GM12892 (cell line): Measurements from ENCODE around the gene ATG4A.

Experiments used
- POLR2A ChIP-seq: IDR thresholded peaks from 2 replicates; pipeline ENCODE4 v1.6.1; 2011; ENCODE audit warnings: low read depth, low read length, control low read depth
- TAF1 ChIP-seq: IDR thresholded peaks from 2 replicates; pipeline ENCODE4 v1.6.1; 2011; ENCODE audit warnings: low read depth, mild to moderate bottlenecking, control low read depth, low read length, borderline replicate concordance

- TF ChIP-seq POLR2A (no peak), TAF1 (no peak)
Measured at GRCh38 chrX:108173874-108174273, 82.3 kb downstream of the ATG4A start.
